ENCODE measurements around the gene KLRG1. TPM values are rescaled to one million over a fixed set of nuclear protein-coding genes. Genes with fewer than 3 reads are reported as not detected.

The KLRG1 gene
- polyA plus RNA-seq, 1 of the 3 experiments (the other 2 are of a cell fraction) = 5.1 TPM

- TF ChIP-seq, protein P1, sequence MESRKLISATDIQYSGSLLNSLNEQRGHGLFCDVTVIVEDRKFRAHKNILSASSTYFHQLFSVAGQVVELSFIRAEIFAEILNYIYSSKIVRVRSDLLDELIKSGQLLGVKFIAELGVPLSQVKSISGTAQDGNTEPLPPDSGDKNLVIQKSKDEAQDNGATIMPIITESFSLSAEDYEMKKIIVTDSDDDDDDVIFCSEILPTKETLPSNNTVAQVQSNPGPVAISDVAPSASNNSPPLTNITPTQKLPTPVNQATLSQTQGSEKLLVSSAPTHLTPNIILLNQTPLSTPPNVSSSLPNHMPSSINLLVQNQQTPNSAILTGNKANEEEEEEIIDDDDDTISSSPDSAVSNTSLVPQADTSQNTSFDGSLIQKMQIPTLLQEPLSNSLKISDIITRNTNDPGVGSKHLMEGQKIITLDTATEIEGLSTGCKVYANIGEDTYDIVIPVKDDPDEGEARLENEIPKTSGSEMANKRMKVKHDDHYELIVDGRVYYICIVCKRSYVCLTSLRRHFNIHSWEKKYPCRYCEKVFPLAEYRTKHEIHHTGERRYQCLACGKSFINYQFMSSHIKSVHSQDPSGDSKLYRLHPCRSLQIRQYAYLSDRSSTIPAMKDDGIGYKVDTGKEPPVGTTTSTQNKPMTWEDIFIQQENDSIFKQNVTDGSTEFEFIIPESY (IDR thresholded peaks at IDR 0.05; ENCODE audit: borderline replicate concordance, low read depth) = no peak
- TF ChIP-seq FOXM1 (IDR thresholded peaks at IDR 0.05; ENCODE audit: low read depth) (no peak), EP300 (IDR thresholded peaks at IDR 0.05; ENCODE audit: borderline replicate concordance in 1 of 2, low read depth in 1 of 2, low read length in 1 of 2) (no peak), FOXJ3 (CRISPR knock-in tag; IDR thresholded peaks at IDR 0.05) (no peak), FOSL2 (IDR thresholded peaks at IDR 0.05; ENCODE audit: borderline replicate concordance, low read depth) (no peak)
These were observed 44.0 kb downstream of the KLRG1 start (continued) for GRCh38 chr12:9033265-9033887.

- Histone ChIP-seq H3K9ac (no peak overlapping the region), H3F3A (replicated peaks; ENCODE audit: insufficient read depth) (no peaks in the 10 kb centered on the region), H3K9me3 (no peaks in the 10 kb centered on the region), H3K27me3 (ENCODE audit: insufficient read depth) (no peaks in the 10 kb centered on the region), H3K27ac (ENCODE audit: low read depth in 2 of 2, low read length in 1 of 2) (no peak overlapping the region), H3K4me1 (ENCODE audit: control insufficient read depth in 1 of 2, insufficient read depth in 2 of 2, low read depth in 1 of 2, low read length in 1 of 2) (no peaks in the 10 kb centered on the region), H4K20me1 (ENCODE audit: insufficient read depth) (no peaks in the 10 kb centered on the region), H3K4me2 (no peak overlapping the region), H3K79me2 (ENCODE audit: insufficient read depth) (no peaks in the 10 kb centered on the region), H3K4me3 (ENCODE audit: low read depth in 2 of 2, low read length in 1 of 2) (no peak overlapping the region), H3K36me3 (replicated peaks in 1 of 2; ENCODE audit: control insufficient read depth in 1 of 2, insufficient read depth in 2 of 2, low read length in 1 of 2) (no peaks in the 10 kb centered on the region), H3K9me2 (no peaks in the 10 kb centered on the region), H2AFZ (ENCODE audit: low read depth) (no peak overlapping the region)
- DNase-seq = no peak
- WGBS (ENCODE audit: low lambda C conversion rate) = 74% methylated on average over 6 of the region's 6 CpGs
- CTCF ChIA-PET = interaction anchor here (1.2 to 1.7 kb wide), 2 partner anchors 16 to 84 kb away, joined by 3 to 7 read pairs; no protein-coding TSS in a partner anchor
- POLR2A ChIA-PET = no interaction called here
- no peak for TF ChIP-seq IRF3 (IDR thresholded peaks at IDR 0.05; ENCODE audit: low read depth, low read length)
- no peak for TF ChIP-seq MEF2A (IDR thresholded peaks at IDR 0.05; ENCODE audit: borderline replicate concordance, low read depth)
- no peak for TF ChIP-seq TAF1 (IDR thresholded peaks at IDR 0.05; ENCODE audit: borderline replicate concordance, low read depth, low read length)
- no peak for TF ChIP-seq MXI1 (IDR thresholded peaks at IDR 0.05; ENCODE audit: low read depth, low read length)
- no peak for TF ChIP-seq FOSL2 (IDR thresholded peaks at IDR 0.05; ENCODE audit: borderline replicate concordance, low read depth)
- TF ChIP-seq GABPA (IDR thresholded peaks at IDR 0.05; ENCODE audit: low read depth) = no peak
- no peak for TF ChIP-seq SIN3A (IDR thresholded peaks at IDR 0.05; ENCODE audit: borderline replicate concordance, low read depth, low read length)
- no peak for TF ChIP-seq USF2 (IDR thresholded peaks at IDR 0.05; ENCODE audit: borderline replicate concordance, low read depth, low read length)
- no peak for TF ChIP-seq RFX5 (IDR thresholded peaks at IDR 0.05; ENCODE audit: low read length)
- no peak for TF ChIP-seq TCF12 (IDR thresholded peaks at IDR 0.05)
- TF ChIP-seq, protein P2, sequence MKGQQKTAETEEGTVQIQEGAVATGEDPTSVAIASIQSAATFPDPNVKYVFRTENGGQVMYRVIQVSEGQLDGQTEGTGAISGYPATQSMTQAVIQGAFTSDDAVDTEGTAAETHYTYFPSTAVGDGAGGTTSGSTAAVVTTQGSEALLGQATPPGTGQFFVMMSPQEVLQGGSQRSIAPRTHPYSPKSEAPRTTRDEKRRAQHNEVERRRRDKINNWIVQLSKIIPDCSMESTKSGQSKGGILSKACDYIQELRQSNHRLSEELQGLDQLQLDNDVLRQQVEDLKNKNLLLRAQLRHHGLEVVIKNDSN (IDR thresholded peaks at IDR 0.05; ENCODE audit: borderline replicate concordance, low read depth) = no peak
- no peak for TF ChIP-seq NFIC (IDR thresholded peaks at IDR 0.05; ENCODE audit: borderline replicate concordance)
- TF ChIP-seq, protein P3, sequence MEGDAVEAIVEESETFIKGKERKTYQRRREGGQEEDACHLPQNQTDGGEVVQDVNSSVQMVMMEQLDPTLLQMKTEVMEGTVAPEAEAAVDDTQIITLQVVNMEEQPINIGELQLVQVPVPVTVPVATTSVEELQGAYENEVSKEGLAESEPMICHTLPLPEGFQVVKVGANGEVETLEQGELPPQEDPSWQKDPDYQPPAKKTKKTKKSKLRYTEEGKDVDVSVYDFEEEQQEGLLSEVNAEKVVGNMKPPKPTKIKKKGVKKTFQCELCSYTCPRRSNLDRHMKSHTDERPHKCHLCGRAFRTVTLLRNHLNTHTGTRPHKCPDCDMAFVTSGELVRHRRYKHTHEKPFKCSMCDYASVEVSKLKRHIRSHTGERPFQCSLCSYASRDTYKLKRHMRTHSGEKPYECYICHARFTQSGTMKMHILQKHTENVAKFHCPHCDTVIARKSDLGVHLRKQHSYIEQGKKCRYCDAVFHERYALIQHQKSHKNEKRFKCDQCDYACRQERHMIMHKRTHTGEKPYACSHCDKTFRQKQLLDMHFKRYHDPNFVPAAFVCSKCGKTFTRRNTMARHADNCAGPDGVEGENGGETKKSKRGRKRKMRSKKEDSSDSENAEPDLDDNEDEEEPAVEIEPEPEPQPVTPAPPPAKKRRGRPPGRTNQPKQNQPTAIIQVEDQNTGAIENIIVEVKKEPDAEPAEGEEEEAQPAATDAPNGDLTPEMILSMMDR (IDR thresholded peaks at IDR 0.05) = no peak
- no peak for TF ChIP-seq YY1 (IDR thresholded peaks at IDR 0.05; ENCODE audit: low read depth)
- TF ChIP-seq, protein P4, sequence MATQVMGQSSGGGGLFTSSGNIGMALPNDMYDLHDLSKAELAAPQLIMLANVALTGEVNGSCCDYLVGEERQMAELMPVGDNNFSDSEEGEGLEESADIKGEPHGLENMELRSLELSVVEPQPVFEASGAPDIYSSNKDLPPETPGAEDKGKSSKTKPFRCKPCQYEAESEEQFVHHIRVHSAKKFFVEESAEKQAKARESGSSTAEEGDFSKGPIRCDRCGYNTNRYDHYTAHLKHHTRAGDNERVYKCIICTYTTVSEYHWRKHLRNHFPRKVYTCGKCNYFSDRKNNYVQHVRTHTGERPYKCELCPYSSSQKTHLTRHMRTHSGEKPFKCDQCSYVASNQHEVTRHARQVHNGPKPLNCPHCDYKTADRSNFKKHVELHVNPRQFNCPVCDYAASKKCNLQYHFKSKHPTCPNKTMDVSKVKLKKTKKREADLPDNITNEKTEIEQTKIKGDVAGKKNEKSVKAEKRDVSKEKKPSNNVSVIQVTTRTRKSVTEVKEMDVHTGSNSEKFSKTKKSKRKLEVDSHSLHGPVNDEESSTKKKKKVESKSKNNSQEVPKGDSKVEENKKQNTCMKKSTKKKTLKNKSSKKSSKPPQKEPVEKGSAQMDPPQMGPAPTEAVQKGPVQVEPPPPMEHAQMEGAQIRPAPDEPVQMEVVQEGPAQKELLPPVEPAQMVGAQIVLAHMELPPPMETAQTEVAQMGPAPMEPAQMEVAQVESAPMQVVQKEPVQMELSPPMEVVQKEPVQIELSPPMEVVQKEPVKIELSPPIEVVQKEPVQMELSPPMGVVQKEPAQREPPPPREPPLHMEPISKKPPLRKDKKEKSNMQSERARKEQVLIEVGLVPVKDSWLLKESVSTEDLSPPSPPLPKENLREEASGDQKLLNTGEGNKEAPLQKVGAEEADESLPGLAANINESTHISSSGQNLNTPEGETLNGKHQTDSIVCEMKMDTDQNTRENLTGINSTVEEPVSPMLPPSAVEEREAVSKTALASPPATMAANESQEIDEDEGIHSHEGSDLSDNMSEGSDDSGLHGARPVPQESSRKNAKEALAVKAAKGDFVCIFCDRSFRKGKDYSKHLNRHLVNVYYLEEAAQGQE (IDR thresholded peaks at IDR 0.05; ENCODE audit: low read depth, low read length) = no peak
- no peak for TF ChIP-seq GATA2 (CRISPR knock-in tag; IDR thresholded peaks at IDR 0.05)
- no peak for TF ChIP-seq TEAD4 (IDR thresholded peaks at IDR 0.05; ENCODE audit: borderline replicate concordance, insufficient read depth)
These were observed 44.7 kb downstream of the KLRG1 start for GRCh38 chr12:9034095-9034494.
